Measurements from ENCODE around the gene SERPINE3. TPM values are rescaled to one million over a fixed set of nuclear protein-coding genes. Genes with fewer than 3 reads are reported as not detected.

Gene SERPINE3
- polyA plus RNA-seq, 1 of the 3 experiments (the other 2 are of a cell fraction) = not detected

DNA sequence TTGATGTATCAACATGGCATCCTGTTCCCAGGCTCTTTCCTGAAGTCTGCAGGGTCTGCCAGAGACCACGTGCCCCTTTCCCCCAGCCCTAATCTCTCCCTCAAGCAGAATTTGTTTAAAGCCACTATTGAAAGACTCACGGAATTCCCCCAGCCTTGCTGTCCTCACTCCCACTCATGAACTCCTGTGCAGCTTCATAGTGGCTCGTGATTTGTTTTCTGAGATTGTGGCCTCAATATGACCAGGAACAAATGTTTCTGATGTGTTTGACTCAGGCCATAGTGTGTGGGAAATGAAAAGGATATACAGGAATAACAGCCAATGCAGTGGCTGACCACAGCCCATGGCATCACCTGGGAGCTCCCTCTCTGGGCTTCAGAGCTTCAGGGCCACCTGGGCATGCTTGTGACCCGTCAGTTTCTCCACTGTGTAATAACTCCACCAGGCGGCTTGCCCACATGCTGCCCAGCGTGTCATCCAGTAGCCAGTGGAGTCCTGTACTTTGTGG lies 8.1 kb upstream of the SERPINE3 start:
- WGBS (ENCODE audit: low lambda C conversion rate) = 48% methylated on average over 6 of the region's 6 CpGs
- no peaks in the 10 kb centered on the region for H4K20me1 ChIP-seq (ENCODE audit: insufficient read depth)
- H3K4me3 ChIP-seq (ENCODE audit: low read depth in 2 of 2, low read length in 1 of 2) = no peak overlapping the region
- H3K79me2 ChIP-seq (ENCODE audit: insufficient read depth) = no peaks in the 10 kb centered on the region
- H3K27me3 ChIP-seq (ENCODE audit: insufficient read depth) = no peaks in the 10 kb centered on the region
- peaks cover 0 to 4% of the 10 kb centered on the region in 2 experiments; a peak in 1 of 4 replicates for H3K4me1 ChIP-seq (ENCODE audit: control insufficient read depth in 1 of 2, insufficient read depth in 2 of 2, low read depth in 1 of 2, low read length in 1 of 2)
- H3K9ac ChIP-seq = no peak overlapping the region
- H3F3A ChIP-seq (replicated peaks; ENCODE audit: insufficient read depth) = no peaks in the 10 kb centered on the region
- H2AFZ ChIP-seq (ENCODE audit: low read depth) = no peak overlapping the region
- ChIA-PET CTCF (no interaction called here), POLR2A (no interaction called here)
- H3K27ac ChIP-seq (ENCODE audit: low read depth in 2 of 2, low read length in 1 of 2) = peak overlapping the region in 1 of 2 experiments; percentile 44; a peak in 1 of 4 replicates
- TF ChIP-seq FOSL2 (IDR thresholded peaks at IDR 0.05; ENCODE audit: borderline replicate concordance, low read depth) (no peak), TCF12 (IDR thresholded peaks at IDR 0.05) (no peak), RAD21 (IDR thresholded peaks at IDR 0.05; ENCODE audit: low read length) (no peak), GATA2 (CRISPR knock-in tag; IDR thresholded peaks at IDR 0.05) (no peak), MXI1 (IDR thresholded peaks at IDR 0.05; ENCODE audit: low read depth, low read length) (no peak), EP300 (IDR thresholded peaks at IDR 0.05; ENCODE audit: borderline replicate concordance in 1 of 2, low read depth in 1 of 2, low read length in 1 of 2) (no peak), NRF1 (IDR thresholded peaks at IDR 0.05; ENCODE audit: low read depth, low read length) (no peak), MEF2A (IDR thresholded peaks at IDR 0.05; ENCODE audit: borderline replicate concordance, low read depth) (no peak), RXRA (IDR thresholded peaks at IDR 0.05; ENCODE audit: borderline replicate concordance, low read depth) (no peak), GABPA (IDR thresholded peaks at IDR 0.05; ENCODE audit: low read depth) (no peak), FOXJ3 (CRISPR knock-in tag; IDR thresholded peaks at IDR 0.05) (no peak), SMC3 (IDR thresholded peaks at IDR 0.05; ENCODE audit: low read depth, low read length) (no peak), JUND (IDR thresholded peaks at IDR 0.05) (no peak), SIN3A (IDR thresholded peaks at IDR 0.05; ENCODE audit: borderline replicate concordance, low read depth, low read length) (no peak)
- TF ChIP-seq, protein P1, sequence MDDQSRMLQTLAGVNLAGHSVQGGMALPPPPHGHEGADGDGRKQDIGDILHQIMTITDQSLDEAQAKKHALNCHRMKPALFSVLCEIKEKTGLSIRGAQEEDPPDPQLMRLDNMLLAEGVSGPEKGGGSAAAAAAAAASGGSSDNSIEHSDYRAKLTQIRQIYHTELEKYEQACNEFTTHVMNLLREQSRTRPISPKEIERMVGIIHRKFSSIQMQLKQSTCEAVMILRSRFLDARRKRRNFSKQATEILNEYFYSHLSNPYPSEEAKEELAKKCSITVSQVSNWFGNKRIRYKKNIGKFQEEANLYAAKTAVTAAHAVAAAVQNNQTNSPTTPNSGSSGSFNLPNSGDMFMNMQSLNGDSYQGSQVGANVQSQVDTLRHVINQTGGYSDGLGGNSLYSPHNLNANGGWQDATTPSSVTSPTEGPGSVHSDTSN (IDR thresholded peaks at IDR 0.05) = no peak
- TF ChIP-seq, protein P2, sequence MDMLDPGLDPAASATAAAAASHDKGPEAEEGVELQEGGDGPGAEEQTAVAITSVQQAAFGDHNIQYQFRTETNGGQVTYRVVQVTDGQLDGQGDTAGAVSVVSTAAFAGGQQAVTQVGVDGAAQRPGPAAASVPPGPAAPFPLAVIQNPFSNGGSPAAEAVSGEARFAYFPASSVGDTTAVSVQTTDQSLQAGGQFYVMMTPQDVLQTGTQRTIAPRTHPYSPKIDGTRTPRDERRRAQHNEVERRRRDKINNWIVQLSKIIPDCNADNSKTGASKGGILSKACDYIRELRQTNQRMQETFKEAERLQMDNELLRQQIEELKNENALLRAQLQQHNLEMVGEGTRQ (IDR thresholded peaks at IDR 0.05; ENCODE audit: borderline replicate concordance, low read depth, low read length) = no peak
- TF ChIP-seq, protein P3, sequence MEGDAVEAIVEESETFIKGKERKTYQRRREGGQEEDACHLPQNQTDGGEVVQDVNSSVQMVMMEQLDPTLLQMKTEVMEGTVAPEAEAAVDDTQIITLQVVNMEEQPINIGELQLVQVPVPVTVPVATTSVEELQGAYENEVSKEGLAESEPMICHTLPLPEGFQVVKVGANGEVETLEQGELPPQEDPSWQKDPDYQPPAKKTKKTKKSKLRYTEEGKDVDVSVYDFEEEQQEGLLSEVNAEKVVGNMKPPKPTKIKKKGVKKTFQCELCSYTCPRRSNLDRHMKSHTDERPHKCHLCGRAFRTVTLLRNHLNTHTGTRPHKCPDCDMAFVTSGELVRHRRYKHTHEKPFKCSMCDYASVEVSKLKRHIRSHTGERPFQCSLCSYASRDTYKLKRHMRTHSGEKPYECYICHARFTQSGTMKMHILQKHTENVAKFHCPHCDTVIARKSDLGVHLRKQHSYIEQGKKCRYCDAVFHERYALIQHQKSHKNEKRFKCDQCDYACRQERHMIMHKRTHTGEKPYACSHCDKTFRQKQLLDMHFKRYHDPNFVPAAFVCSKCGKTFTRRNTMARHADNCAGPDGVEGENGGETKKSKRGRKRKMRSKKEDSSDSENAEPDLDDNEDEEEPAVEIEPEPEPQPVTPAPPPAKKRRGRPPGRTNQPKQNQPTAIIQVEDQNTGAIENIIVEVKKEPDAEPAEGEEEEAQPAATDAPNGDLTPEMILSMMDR (IDR thresholded peaks at IDR 0.05) = no peak
- TF ChIP-seq, protein P4, sequence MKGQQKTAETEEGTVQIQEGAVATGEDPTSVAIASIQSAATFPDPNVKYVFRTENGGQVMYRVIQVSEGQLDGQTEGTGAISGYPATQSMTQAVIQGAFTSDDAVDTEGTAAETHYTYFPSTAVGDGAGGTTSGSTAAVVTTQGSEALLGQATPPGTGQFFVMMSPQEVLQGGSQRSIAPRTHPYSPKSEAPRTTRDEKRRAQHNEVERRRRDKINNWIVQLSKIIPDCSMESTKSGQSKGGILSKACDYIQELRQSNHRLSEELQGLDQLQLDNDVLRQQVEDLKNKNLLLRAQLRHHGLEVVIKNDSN (IDR thresholded peaks at IDR 0.05; ENCODE audit: borderline replicate concordance, low read depth) = no peak
- TF ChIP-seq, protein P5, sequence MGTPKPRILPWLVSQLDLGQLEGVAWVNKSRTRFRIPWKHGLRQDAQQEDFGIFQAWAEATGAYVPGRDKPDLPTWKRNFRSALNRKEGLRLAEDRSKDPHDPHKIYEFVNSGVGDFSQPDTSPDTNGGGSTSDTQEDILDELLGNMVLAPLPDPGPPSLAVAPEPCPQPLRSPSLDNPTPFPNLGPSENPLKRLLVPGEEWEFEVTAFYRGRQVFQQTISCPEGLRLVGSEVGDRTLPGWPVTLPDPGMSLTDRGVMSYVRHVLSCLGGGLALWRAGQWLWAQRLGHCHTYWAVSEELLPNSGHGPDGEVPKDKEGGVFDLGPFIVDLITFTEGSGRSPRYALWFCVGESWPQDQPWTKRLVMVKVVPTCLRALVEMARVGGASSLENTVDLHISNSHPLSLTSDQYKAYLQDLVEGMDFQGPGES (IDR thresholded peaks at IDR 0.05; ENCODE audit: low read depth, low read length) = no peak
- no peaks in the 10 kb centered on the region for H3K36me3 ChIP-seq (replicated peaks in 1 of 2; ENCODE audit: control insufficient read depth in 1 of 2, insufficient read depth in 2 of 2, low read length in 1 of 2)
- no peaks in the 10 kb centered on the region for H3K9me2 ChIP-seq
- no peaks in the 10 kb centered on the region for H3K9me3 ChIP-seq
- H3K4me2 ChIP-seq = no peak overlapping the region
- DNase-seq = no peak

Measured in SK-N-SH (cell line).